ENCODE results near the gene CCDC190.

The CCDC190 gene

DNA sequence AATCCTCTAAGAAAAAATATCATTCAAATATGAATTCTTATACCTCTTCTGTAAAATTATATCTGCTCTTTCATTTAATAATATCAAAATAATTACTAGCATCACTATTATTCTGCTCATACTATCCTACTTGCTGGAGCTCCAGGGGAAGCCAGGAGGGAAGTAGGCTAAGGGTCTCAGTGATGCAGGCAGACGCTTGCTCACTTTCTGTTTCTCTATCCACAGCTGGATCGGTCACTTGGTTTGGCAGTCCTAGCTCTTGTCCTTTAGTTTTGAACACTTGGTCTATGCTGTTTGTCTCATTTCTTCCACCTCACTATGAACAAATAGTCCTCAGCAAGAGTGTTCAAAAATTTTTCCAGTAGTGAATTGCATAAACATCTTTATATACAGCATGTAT, 11.3 kb downstream of the CCDC190 start:
- H3K4me3 ChIP-seq (ENCODE audit: low read depth, low read length): no peak overlapping the region
- no peak for DNase-seq (ENCODE audit: low read depth)
- TF ChIP-seq, protein P1, sequence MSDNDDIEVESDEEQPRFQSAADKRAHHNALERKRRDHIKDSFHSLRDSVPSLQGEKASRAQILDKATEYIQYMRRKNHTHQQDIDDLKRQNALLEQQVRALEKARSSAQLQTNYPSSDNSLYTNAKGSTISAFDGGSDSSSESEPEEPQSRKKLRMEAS (IDR thresholded peaks at IDR 0.05; ENCODE audit: low read depth, low read length): no peak

DNA sequence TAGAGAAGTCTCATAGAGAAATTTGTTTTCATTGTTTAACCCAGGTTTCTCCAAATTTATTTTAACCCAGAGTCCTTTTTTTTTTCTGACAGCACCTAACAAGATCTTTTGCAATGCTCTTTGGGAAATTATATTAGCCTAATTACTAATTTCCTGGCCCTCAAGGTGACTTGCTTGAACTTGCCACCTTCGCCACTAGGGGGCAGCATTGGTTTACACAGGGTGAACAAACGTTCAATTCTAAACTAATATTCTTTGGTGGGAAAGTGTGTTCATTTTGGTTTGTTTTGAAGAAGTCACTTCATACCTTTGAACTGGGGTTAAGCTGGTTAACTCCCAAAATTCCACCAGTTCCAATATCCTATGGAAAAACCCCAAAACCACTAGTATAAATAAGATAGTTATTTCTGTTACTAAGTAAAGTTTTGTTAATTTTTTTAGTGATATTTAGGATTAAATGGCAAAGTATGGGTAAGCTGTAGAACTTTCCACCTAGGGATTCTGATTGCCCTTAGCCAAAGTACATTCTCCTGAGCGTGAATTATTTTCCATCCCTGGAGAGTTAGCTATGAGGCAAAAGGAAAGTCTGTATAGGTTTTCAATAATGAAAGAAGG, 13.0 kb downstream of the CCDC190 start:
- TF ChIP-seq POLR2A (IDR thresholded peaks at IDR 0.05; ENCODE audit: extremely low read depth, insufficient read length): no peak
- TF ChIP-seq, protein P2, sequence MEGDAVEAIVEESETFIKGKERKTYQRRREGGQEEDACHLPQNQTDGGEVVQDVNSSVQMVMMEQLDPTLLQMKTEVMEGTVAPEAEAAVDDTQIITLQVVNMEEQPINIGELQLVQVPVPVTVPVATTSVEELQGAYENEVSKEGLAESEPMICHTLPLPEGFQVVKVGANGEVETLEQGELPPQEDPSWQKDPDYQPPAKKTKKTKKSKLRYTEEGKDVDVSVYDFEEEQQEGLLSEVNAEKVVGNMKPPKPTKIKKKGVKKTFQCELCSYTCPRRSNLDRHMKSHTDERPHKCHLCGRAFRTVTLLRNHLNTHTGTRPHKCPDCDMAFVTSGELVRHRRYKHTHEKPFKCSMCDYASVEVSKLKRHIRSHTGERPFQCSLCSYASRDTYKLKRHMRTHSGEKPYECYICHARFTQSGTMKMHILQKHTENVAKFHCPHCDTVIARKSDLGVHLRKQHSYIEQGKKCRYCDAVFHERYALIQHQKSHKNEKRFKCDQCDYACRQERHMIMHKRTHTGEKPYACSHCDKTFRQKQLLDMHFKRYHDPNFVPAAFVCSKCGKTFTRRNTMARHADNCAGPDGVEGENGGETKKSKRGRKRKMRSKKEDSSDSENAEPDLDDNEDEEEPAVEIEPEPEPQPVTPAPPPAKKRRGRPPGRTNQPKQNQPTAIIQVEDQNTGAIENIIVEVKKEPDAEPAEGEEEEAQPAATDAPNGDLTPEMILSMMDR (IDR thresholded peaks at IDR 0.05; ENCODE audit: low read depth, low read length): peak; percentile 78
- DNase-seq (ENCODE audit: low read depth): peak; percentile 77
- no peak overlapping the region for H3K4me3 ChIP-seq (ENCODE audit: low read depth, low read length)

GRCh38 chr1:162846256-162847212, 14.4 kb downstream of the CCDC190 start:
- H3K4me3 ChIP-seq (ENCODE audit: low read depth, low read length): no peak overlapping the region
- TF ChIP-seq POLR2A (IDR thresholded peaks at IDR 0.05; ENCODE audit: extremely low read depth, insufficient read length): no peak
- TF ChIP-seq, protein P2 (IDR thresholded peaks at IDR 0.05; ENCODE audit: low read depth, low read length): no peak
- TF ChIP-seq, protein P1 (IDR thresholded peaks at IDR 0.05; ENCODE audit: low read depth, low read length): no peak
- no peak for TF ChIP-seq MYC (IDR thresholded peaks at IDR 0.05; ENCODE audit: low read depth, low read length)
- DNase-seq (ENCODE audit: low read depth): no peak

GRCh38 chr1:162844153-162844552, 16.8 kb downstream of the CCDC190 start:
- TF ChIP-seq, protein P1 (IDR thresholded peaks at IDR 0.05; ENCODE audit: low read depth, low read length): no peak
- TF ChIP-seq, protein P2 (IDR thresholded peaks at IDR 0.05; ENCODE audit: low read depth, low read length): no peak
- TF ChIP-seq POLR2A (IDR thresholded peaks at IDR 0.05; ENCODE audit: extremely low read depth, insufficient read length): no peak
- TF ChIP-seq MYC (IDR thresholded peaks at IDR 0.05; ENCODE audit: low read depth, low read length): no peak
- no peak for DNase-seq (ENCODE audit: low read depth)
- no peak overlapping the region for H3K4me3 ChIP-seq (ENCODE audit: low read depth, low read length)

DNA sequence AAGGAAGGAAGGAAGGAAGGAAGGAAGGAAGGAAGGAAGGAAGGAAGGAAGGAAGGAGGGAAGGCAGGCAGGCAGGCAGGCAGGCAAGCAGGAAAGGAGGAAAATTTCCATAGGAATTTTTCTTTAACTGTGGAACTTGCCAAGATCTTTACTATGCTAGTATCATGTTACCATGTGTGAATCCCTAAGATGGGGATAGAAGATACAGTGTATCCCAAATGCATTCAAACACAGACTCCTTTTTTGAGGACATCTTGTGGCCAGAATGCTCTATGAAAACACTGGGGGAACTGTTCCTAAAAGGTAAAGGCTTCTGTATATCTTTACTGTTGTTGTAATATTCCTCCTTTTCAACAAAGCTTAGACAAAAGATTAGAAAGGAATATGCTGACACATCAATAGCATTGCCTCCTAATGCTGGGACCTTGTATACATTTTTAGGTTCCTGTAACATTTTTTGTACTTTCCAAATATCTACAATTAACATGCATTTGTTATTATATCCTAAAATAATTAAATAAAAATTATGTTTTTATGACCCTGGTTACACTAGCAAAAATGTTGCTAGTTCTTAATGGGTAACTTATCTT, 20.6 kb downstream of the CCDC190 start:
- DNase-seq (ENCODE audit: low read depth): no peak
- TF ChIP-seq POLR2A (IDR thresholded peaks at IDR 0.05; ENCODE audit: extremely low read depth, insufficient read length) (no peak), MYC (IDR thresholded peaks at IDR 0.05; ENCODE audit: low read depth, low read length) (no peak)
- TF ChIP-seq, protein P2 (IDR thresholded peaks at IDR 0.05; ENCODE audit: low read depth, low read length): no peak
- TF ChIP-seq, protein P1 (IDR thresholded peaks at IDR 0.05; ENCODE audit: low read depth, low read length): no peak
- no peak overlapping the region for H3K4me3 ChIP-seq (ENCODE audit: low read depth, low read length)

DNA sequence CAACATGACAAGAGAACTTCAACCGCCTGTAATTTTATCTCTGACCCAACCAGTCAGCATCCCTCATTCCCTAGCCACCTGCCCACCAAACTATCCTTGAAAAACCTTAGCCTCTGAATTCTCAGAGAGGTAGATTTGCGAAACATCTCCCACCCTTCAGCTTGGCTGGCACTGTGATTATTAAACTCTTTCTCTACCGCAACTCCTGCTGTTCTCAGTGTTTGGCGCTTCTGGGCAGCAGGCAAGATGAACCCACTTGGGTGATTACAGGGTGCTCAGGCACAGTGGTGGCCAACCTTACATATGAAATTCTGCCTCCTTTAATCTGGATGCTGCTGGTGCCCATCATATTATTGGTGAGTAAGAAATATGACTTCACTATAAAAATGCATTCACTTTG, 22.1 kb downstream of the CCDC190 start:
- no peak for DNase-seq (ENCODE audit: low read depth)
- no peak for TF ChIP-seq MYC (IDR thresholded peaks at IDR 0.05; ENCODE audit: low read depth, low read length)
- no peak for TF ChIP-seq POLR2A (IDR thresholded peaks at IDR 0.05; ENCODE audit: extremely low read depth, insufficient read length)
- TF ChIP-seq, protein P1 (IDR thresholded peaks at IDR 0.05; ENCODE audit: low read depth, low read length): no peak
- TF ChIP-seq, protein P2 (IDR thresholded peaks at IDR 0.05; ENCODE audit: low read depth, low read length): no peak
- H3K4me3 ChIP-seq (ENCODE audit: low read depth, low read length): no peak overlapping the region

All from NB4 (cell line).